ENCODE measurements around the gene TBL1X.

The TBL1X gene

GRCh38 chrX:9627922-9628321 lies 163.1 kb downstream of the TBL1X start:
- H2AFZ ChIP-seq = no peak overlapping the region
- no peak overlapping the region for H3K4me2 ChIP-seq (ENCODE audit: low read length)
- H3K79me2 ChIP-seq = no peaks in the 10 kb centered on the region
- H3K27ac ChIP-seq = no peak overlapping the region
- H3K27me3 ChIP-seq (ENCODE audit: control insufficient read depth, insufficient read depth, low read length) = no peaks in the 10 kb centered on the region
- no peak for TF ChIP-seq CTCF (IDR thresholded peaks at IDR 0.05)
- no peak overlapping the region for H3K4me3 ChIP-seq (ENCODE audit: low read depth, low read length)
- no peaks in the 10 kb centered on the region for H3K9me3 ChIP-seq (ENCODE audit: control insufficient read depth, low read length)
- no peaks in the 10 kb centered on the region for H3K4me1 ChIP-seq
- no peaks in the 10 kb centered on the region for H3K36me3 ChIP-seq (ENCODE audit: control insufficient read depth, insufficient read depth, low read length)
- H3K9ac ChIP-seq = no peak overlapping the region

- Histone ChIP-seq H2AFZ (no peak overlapping the region), H3K4me2 (ENCODE audit: low read length) (no peak overlapping the region), H3K4me1 (no peaks in the 10 kb centered on the region), H3K9ac (no peak overlapping the region), H3K9me3 (ENCODE audit: control insufficient read depth, low read length) (no peaks in the 10 kb centered on the region), H3K4me3 (ENCODE audit: low read depth, low read length) (no peak overlapping the region), H3K79me2 (no peaks in the 10 kb centered on the region), H3K27me3 (ENCODE audit: control insufficient read depth, insufficient read depth, low read length) (no peaks in the 10 kb centered on the region), H3K36me3 (ENCODE audit: control insufficient read depth, insufficient read depth, low read length) (no peaks in the 10 kb centered on the region), H3K27ac (no peak overlapping the region)
- no peak for TF ChIP-seq CTCF (IDR thresholded peaks at IDR 0.05)
These were observed 164.1 kb downstream of the TBL1X start for GRCh38 chrX:9628779-9629493.

- H3K36me3 ChIP-seq (ENCODE audit: control insufficient read depth, insufficient read depth, low read length) = no peaks in the 10 kb centered on the region
- no peak overlapping the region for H3K4me2 ChIP-seq (ENCODE audit: low read length)
- H3K9me3 ChIP-seq (ENCODE audit: control insufficient read depth, low read length) = no peaks in the 10 kb centered on the region
- no peaks in the 10 kb centered on the region for H3K27me3 ChIP-seq (ENCODE audit: control insufficient read depth, insufficient read depth, low read length)
- no peak overlapping the region for H3K9ac ChIP-seq
- TF ChIP-seq CTCF (IDR thresholded peaks at IDR 0.05) = no peak
- no peak overlapping the region for H2AFZ ChIP-seq
- H3K27ac ChIP-seq = no peak overlapping the region
- no peaks in the 10 kb centered on the region for H3K79me2 ChIP-seq
- H3K4me3 ChIP-seq (ENCODE audit: low read depth, low read length) = no peak overlapping the region
- no peaks in the 10 kb centered on the region for H3K4me1 ChIP-seq
These were observed 169.7 kb downstream of the TBL1X start for GRCh38 chrX:9634551-9634950.

GRCh38 chrX:9635368-9635767 lies 170.5 kb downstream of the TBL1X start:
- Histone ChIP-seq H2AFZ (no peak overlapping the region), H3K4me1 (no peaks in the 10 kb centered on the region), H3K9me3 (ENCODE audit: control insufficient read depth, low read length) (no peaks in the 10 kb centered on the region), H3K9ac (no peak overlapping the region), H3K4me2 (ENCODE audit: low read length) (no peak overlapping the region), H3K79me2 (no peaks in the 10 kb centered on the region), H3K27ac (no peak overlapping the region), H3K36me3 (ENCODE audit: control insufficient read depth, insufficient read depth, low read length) (no peaks in the 10 kb centered on the region), H3K4me3 (ENCODE audit: low read depth, low read length) (no peak overlapping the region), H3K27me3 (ENCODE audit: control insufficient read depth, insufficient read depth, low read length) (no peaks in the 10 kb centered on the region)
- no peak for TF ChIP-seq CTCF (IDR thresholded peaks at IDR 0.05)

GRCh38 chrX:9635803-9636202 lies 170.9 kb downstream of the TBL1X start:
- no peak overlapping the region for H3K4me3 ChIP-seq (ENCODE audit: low read depth, low read length)
- no peak for TF ChIP-seq CTCF (IDR thresholded peaks at IDR 0.05)
- no peaks in the 10 kb centered on the region for H3K36me3 ChIP-seq (ENCODE audit: control insufficient read depth, insufficient read depth, low read length)
- H3K4me2 ChIP-seq (ENCODE audit: low read length) = no peak overlapping the region
- H3K27me3 ChIP-seq (ENCODE audit: control insufficient read depth, insufficient read depth, low read length) = no peaks in the 10 kb centered on the region
- H3K4me1 ChIP-seq = no peaks in the 10 kb centered on the region
- H2AFZ ChIP-seq = no peak overlapping the region
- no peaks in the 10 kb centered on the region for H3K79me2 ChIP-seq
- no peak overlapping the region for H3K27ac ChIP-seq
- H3K9ac ChIP-seq = no peak overlapping the region
- H3K9me3 ChIP-seq (ENCODE audit: control insufficient read depth, low read length) = no peaks in the 10 kb centered on the region
